ENCODE data around the gene SLFN5.
A peak's percentile ranks its signal among the peaks of the same experiment; 100 is the strongest.
"Not testable (repeated sequence)": the region's sequence is repeated elsewhere in the genome, so short reads cannot be mapped to it uniquely, and the experiment has no call there.

SLFN5 gene

GRCh38 chr17:35291802-35292201, 48.9 kb downstream of the SLFN5 start:
- Histone ChIP-seq H3K4me3 (ENCODE audit: low read depth, low read length) (no peak overlapping the region), H3K27ac (ENCODE audit: low read depth, low read length) (no peak overlapping the region), H3K9ac (ENCODE audit: low read depth, low read length) (no peak overlapping the region), H3K9me3 (ENCODE audit: control insufficient read depth, insufficient read depth, low read length) (no peaks in the 10 kb centered on the region), H3K36me3 (ENCODE audit: control insufficient read depth, insufficient read depth, low read length) (no peaks in the 10 kb centered on the region), H3K4me1 (ENCODE audit: control insufficient read depth, insufficient read depth, low read length) (no peaks in the 10 kb centered on the region), H3K27me3 (ENCODE audit: control insufficient read depth, insufficient read depth, low read length) (no peaks in the 10 kb centered on the region)

GRCh38 chr17:35293151-35293847, 50.4 kb downstream of the SLFN5 start:
- Histone ChIP-seq H3K27ac (ENCODE audit: low read depth, low read length) (no peak overlapping the region), H3K4me3 (ENCODE audit: low read depth, low read length) (no peak overlapping the region), H3K4me1 (ENCODE audit: control insufficient read depth, insufficient read depth, low read length) (no peaks in the 10 kb centered on the region), H3K9ac (ENCODE audit: low read depth, low read length) (no peak overlapping the region), H3K9me3 (ENCODE audit: control insufficient read depth, insufficient read depth, low read length) (peaks cover 6% of the 10 kb centered on the region; the same call in 1 of the 2 replicates), H3K36me3 (ENCODE audit: control insufficient read depth, insufficient read depth, low read length) (no peaks in the 10 kb centered on the region), H3K27me3 (ENCODE audit: control insufficient read depth, insufficient read depth, low read length) (no peaks in the 10 kb centered on the region)

DNA sequence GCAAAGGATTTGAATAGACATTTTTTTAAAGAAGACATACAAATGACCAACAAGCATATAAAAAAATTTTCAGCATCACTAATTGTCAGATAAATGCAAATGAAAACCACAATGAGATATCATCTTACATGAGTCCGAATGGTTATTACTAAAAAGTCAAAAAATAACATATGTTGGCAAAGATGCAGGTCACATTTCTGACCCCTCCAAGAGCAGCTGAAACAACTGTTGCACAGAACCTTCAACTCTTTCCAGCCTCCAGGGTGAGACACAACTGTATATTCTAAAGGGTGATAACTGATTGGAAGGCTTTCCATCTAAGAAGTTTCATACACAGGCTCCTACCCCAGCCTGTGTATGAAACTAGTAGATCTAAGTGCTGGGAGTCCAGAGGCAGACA, 51.9 kb downstream of the SLFN5 start:
- no peaks in the 10 kb centered on the region for H3K27me3 ChIP-seq (ENCODE audit: control insufficient read depth, insufficient read depth, low read length)
- H3K9me3 ChIP-seq (ENCODE audit: control insufficient read depth, insufficient read depth, low read length): peaks cover 14% of the 10 kb centered on the region

GRCh38 chr17:35295686-35296085, 52.8 kb downstream of the SLFN5 start:
- Histone ChIP-seq H3K4me3 (ENCODE audit: low read depth, low read length) (no peak overlapping the region), H3K27ac (ENCODE audit: low read depth, low read length) (no peak overlapping the region), H3K4me1 (ENCODE audit: control insufficient read depth, insufficient read depth, low read length) (no peaks in the 10 kb centered on the region), H3K9me3 (ENCODE audit: control insufficient read depth, insufficient read depth, low read length) (peaks cover 16% of the 10 kb centered on the region), H3K27me3 (ENCODE audit: control insufficient read depth, insufficient read depth, low read length) (no peaks in the 10 kb centered on the region), H3K36me3 (ENCODE audit: control insufficient read depth, insufficient read depth, low read length) (no peaks in the 10 kb centered on the region), H3K9ac (ENCODE audit: low read depth, low read length) (no peak overlapping the region)

More for the DNA sequence above, 51.9 kb downstream of the SLFN5 start:
- Histone ChIP-seq H3K27ac (ENCODE audit: low read depth, low read length) (no peak overlapping the region), H3K4me1 (ENCODE audit: control insufficient read depth, insufficient read depth, low read length) (no peaks in the 10 kb centered on the region), H3K4me3 (ENCODE audit: low read depth, low read length) (no peak overlapping the region), H3K9ac (ENCODE audit: low read depth, low read length) (no peak overlapping the region), H3K36me3 (ENCODE audit: control insufficient read depth, insufficient read depth, low read length) (no peaks in the 10 kb centered on the region)

GRCh38 chr17:35297666-35298065, 54.8 kb downstream of the SLFN5 start:
- no peak overlapping the region for H3K4me3 ChIP-seq (ENCODE audit: low read depth, low read length)
- H3K36me3 ChIP-seq (ENCODE audit: control insufficient read depth, insufficient read depth, low read length): no peaks in the 10 kb centered on the region
- H3K27ac ChIP-seq (ENCODE audit: low read depth, low read length): no peak overlapping the region
- no peak overlapping the region for H3K9ac ChIP-seq (ENCODE audit: low read depth, low read length)
- H3K27me3 ChIP-seq (ENCODE audit: control insufficient read depth, insufficient read depth, low read length): no peaks in the 10 kb centered on the region
- no peaks in the 10 kb centered on the region for H3K4me1 ChIP-seq (ENCODE audit: control insufficient read depth, insufficient read depth, low read length)
- peaks cover 26% of the 10 kb centered on the region for H3K9me3 ChIP-seq (ENCODE audit: control insufficient read depth, insufficient read depth, low read length)

DNA sequence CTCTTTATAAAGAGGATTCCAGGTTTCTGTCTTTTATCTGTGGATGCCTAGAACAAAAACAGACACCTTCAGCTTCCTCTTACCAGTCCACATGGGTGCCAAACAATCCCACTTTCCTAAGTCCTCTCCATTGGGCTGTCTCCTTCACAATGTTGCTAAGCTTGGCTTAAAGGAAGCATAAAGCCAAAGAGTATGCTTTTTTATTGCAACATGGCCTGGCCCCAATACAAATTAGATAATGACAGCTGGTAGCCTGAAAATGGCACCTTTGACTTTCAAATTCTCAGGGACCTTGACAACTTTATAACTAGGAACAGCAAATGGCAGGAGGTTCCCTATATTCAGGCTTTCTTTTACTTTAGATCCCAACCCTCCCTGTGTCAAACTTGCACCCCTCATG, 55.8 kb downstream of the SLFN5 start:
- H3K4me3 ChIP-seq (ENCODE audit: low read depth, low read length): no peak overlapping the region
- H3K9ac ChIP-seq (ENCODE audit: low read depth, low read length): no peak overlapping the region
- no peaks in the 10 kb centered on the region for H3K4me1 ChIP-seq (ENCODE audit: control insufficient read depth, insufficient read depth, low read length)
- peaks cover 26% of the 10 kb centered on the region for H3K9me3 ChIP-seq (ENCODE audit: control insufficient read depth, insufficient read depth, low read length)
- no peaks in the 10 kb centered on the region for H3K36me3 ChIP-seq (ENCODE audit: control insufficient read depth, insufficient read depth, low read length)
- no peak overlapping the region for H3K27ac ChIP-seq (ENCODE audit: low read depth, low read length)
- H3K27me3 ChIP-seq (ENCODE audit: control insufficient read depth, insufficient read depth, low read length): no peaks in the 10 kb centered on the region

DNA sequence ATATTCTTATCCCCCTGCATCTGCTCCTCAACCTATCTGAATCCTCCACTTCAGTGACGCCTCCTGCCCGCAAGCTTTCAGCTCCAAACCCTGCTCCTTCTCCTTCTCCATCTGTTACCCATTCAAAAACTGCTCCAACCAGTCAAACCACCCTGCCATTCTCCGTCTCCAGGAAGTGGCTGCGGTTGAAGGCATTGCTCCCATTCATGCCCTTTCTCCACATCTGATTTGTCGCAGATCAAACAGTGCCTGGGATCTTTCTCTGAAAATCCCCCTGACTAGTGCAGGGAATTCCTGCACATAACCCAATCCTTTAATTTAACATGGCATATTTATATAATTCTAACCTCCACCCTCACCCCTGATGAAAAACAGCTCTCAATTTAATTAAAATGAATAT, 56.3 kb downstream of the SLFN5 start:
- Histone ChIP-seq H3K4me3 (ENCODE audit: low read depth, low read length) (no peak overlapping the region), H3K9ac (ENCODE audit: low read depth, low read length) (no peak overlapping the region), H3K9me3 (ENCODE audit: control insufficient read depth, insufficient read depth, low read length) (peaks cover 26% of the 10 kb centered on the region), H3K27me3 (ENCODE audit: control insufficient read depth, insufficient read depth, low read length) (no peaks in the 10 kb centered on the region), H3K36me3 (ENCODE audit: control insufficient read depth, insufficient read depth, low read length) (no peaks in the 10 kb centered on the region), H3K27ac (ENCODE audit: low read depth, low read length) (no peak overlapping the region), H3K4me1 (ENCODE audit: control insufficient read depth, insufficient read depth, low read length) (no peaks in the 10 kb centered on the region)

DNA sequence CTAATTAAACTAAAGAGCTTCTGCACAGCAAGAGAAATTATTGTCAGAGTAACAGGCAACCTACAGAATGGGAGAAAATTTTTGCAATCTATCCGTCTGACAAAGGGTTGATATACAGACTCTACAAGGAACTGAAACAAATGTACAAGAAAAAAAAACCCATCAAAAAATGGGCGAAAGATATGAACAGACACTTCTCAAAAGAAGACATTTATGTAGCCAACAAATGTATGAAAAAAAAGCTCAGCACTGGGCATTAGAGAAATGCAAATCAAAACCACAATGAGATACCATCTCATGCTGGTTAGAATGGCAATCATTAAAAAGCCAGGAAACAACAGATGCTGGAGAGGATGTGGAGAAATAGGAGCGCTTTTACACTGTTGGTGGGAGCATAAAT, 66.5 kb downstream of the SLFN5 start:
- not testable (repeated sequence) for H3K27ac ChIP-seq (ENCODE audit: low read depth, low read length); H3K36me3 ChIP-seq (ENCODE audit: control insufficient read depth, insufficient read depth, low read length); H3K9me3 ChIP-seq (ENCODE audit: control insufficient read depth, insufficient read depth, low read length); H3K4me3 ChIP-seq (ENCODE audit: low read depth, low read length); H3K9ac ChIP-seq (ENCODE audit: low read depth, low read length); H3K4me1 ChIP-seq (ENCODE audit: control insufficient read depth, insufficient read depth, low read length)
- peaks cover 13% of the 10 kb centered on the region for H3K27me3 ChIP-seq (ENCODE audit: control insufficient read depth, insufficient read depth, low read length)

DNA sequence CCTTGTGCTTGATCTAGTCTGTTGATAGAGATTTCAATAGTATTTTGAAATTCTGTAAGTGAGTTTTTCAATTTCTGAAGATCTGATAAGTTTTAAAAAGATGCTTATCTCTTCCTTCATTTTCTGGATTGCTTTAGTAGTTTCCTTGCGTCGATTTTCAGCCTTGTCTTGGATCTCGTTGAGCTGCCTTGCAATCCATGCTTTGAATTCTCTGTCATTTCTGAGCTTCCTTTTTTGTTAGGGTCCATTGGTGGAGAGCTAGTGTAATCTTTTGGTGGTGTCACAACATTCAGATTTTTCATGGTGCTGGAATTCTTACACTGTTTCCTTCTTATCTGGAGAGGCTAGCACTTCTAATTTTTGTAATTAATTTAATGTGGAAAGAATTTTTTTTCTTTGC, 69.5 kb downstream of the SLFN5 start:
- H3K9me3 ChIP-seq (ENCODE audit: control insufficient read depth, insufficient read depth, low read length): no peaks in the 10 kb centered on the region
- no peak overlapping the region for H3K9ac ChIP-seq (ENCODE audit: low read depth, low read length)
- no peak overlapping the region for H3K27ac ChIP-seq (ENCODE audit: low read depth, low read length)
- no peaks in the 10 kb centered on the region for H3K36me3 ChIP-seq (ENCODE audit: control insufficient read depth, insufficient read depth, low read length)
- no peak overlapping the region for H3K4me3 ChIP-seq (ENCODE audit: low read depth, low read length)
- peaks cover 17% of the 10 kb centered on the region for H3K27me3 ChIP-seq (ENCODE audit: control insufficient read depth, insufficient read depth, low read length)
- H3K4me1 ChIP-seq (ENCODE audit: control insufficient read depth, insufficient read depth, low read length): peaks cover 16% of the 10 kb centered on the region

DNA sequence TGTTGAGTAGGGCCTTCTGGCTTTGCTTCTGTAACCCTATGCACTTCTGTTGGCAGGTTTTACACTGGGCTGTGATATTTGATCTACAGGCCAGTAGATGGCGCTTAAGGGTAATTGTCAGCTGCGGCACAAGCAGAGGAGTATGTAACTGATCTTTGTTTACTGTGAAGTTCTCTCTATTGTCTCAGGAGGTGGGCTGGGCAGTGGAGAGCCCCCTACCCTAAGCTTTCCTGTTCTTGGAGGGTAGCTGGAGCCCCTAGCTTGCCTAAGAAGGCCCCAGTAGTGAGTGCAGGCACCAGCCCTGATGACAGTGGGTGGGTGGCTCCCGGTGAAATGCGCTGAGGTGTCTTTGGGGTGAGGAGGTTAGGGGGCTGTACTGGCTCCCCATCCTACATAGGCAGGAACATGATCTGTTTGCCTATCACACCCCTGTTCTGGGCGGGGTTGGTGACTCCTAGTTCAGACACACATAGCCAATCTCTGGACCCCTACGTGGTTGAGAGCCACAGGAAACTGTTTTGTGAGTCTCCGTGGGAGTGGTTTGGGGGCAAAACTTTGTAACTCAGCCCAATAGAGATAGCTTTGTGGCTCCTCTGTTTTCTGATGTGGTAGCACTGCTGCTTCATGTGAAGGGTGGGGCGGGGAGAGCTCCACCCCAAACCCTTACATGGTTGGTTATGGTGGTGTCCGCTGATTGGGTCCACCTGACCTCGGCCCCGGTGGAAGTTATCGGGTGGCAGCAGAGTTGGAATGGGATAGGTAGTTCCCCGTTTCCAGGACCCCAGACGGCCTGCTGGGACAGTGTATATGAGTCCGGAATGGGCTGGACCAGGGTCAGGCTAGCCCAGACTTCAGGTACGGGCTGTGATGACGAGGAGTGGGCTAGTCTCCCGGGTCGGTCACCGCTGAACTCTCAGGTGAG, 70.2 kb downstream of the SLFN5 start:
- peak overlapping the region; percentile 68 for H3K4me3 ChIP-seq (ENCODE audit: low read depth, low read length)
- no peaks in the 10 kb centered on the region for H3K36me3 ChIP-seq (ENCODE audit: control insufficient read depth, insufficient read depth, low read length)
- no peak overlapping the region for H3K9ac ChIP-seq (ENCODE audit: low read depth, low read length)
- H3K27me3 ChIP-seq (ENCODE audit: control insufficient read depth, insufficient read depth, low read length): peaks cover 17% of the 10 kb centered on the region
- H3K27ac ChIP-seq (ENCODE audit: low read depth, low read length): peak overlapping the region; percentile 4
- peaks cover 16% of the 10 kb centered on the region for H3K4me1 ChIP-seq (ENCODE audit: control insufficient read depth, insufficient read depth, low read length)
- no peaks in the 10 kb centered on the region for H3K9me3 ChIP-seq (ENCODE audit: control insufficient read depth, insufficient read depth, low read length)

DNA sequence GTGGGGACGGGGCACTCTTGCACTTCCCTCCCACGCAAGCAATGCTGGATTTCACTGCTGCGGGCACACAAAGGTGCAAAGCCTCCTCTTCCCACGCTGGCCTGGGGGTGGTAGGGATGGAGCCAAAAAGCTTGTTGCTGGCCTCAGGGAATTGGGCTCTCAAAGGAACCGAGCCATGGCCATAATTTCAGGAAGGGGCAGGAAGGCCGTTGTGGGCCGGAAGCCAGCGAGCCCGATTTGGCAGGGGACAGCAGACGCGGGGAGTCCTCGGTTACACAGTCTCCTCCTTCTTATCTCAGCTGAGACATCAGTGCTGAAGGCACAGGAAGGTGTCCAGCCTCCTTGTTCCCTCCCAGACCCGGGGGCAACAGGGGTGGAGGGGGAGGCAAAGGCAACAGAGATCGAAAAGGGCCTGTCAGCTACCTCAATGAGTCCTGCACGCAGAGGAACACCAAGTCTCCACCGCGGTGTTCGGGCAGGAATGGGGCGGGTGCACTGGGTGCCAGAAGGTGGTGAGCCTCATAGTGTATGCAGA, 71.1 kb downstream of the SLFN5 start:
- Histone ChIP-seq H3K9me3 (ENCODE audit: control insufficient read depth, insufficient read depth, low read length) (no peaks in the 10 kb centered on the region), H3K36me3 (ENCODE audit: control insufficient read depth, insufficient read depth, low read length) (no peaks in the 10 kb centered on the region), H3K4me3 (ENCODE audit: low read depth, low read length) (peak overlapping the region; percentile 68), H3K4me1 (ENCODE audit: control insufficient read depth, insufficient read depth, low read length) (peaks cover 16% of the 10 kb centered on the region), H3K27me3 (ENCODE audit: control insufficient read depth, insufficient read depth, low read length) (peaks cover 17% of the 10 kb centered on the region), H3K27ac (ENCODE audit: low read depth, low read length) (no peak overlapping the region), H3K9ac (ENCODE audit: low read depth, low read length) (no peak overlapping the region)
